Loucy (cell line): ENCODE measurements around the gene KCNN3.
A peak's percentile ranks its signal among the peaks of the same experiment; 100 is the strongest.

Experiments
- H2AFZ ChIP-seq: fragments of 200-600 bp; sonication (generic); 2 replicates; pipeline ENCODE4 v1.6.0; 2016; ENCODE audit warnings: antibody characterized with exemption, mild to moderate bottlenecking, low read length, moderate library complexity
- H3F3A ChIP-seq: fragments of 200-600 bp; 2 replicates; pipeline ENCODE4 v1.6.0; 2016; ENCODE audit warnings: antibody characterized with exemption, low read depth, mild to moderate bottlenecking
- H3K27me3 ChIP-seq: fragments of 200-600 bp; sonication (generic); 2 replicates; pipeline ENCODE4 v1.6.1; 2014; ENCODE audit warnings: low read length, mild to moderate bottlenecking; ENCODE audit not compliant: insufficient read depth, poor library complexity, severe bottlenecking
- H3K36me3 ChIP-seq: fragments of 200-600 bp; sonication (generic); 2 replicates; pipeline ENCODE4 v1.6.1; 2016; ENCODE audit warnings: low read length; ENCODE audit not compliant: insufficient read depth
- H3K4me1 ChIP-seq: fragments of 200-600 bp; sonication (generic); 2 replicates; pipeline ENCODE4 v1.5.1; 2014; ENCODE audit warnings: low read length, mild to moderate bottlenecking; ENCODE audit not compliant: insufficient read depth, poor library complexity, severe bottlenecking
- H3K4me2 ChIP-seq: fragments of 200-600 bp; sonication (generic); 2 replicates; pipeline ENCODE4 v1.6.0; 2014; ENCODE audit warnings: antibody characterized with exemption, low read length, low read depth, mild to moderate bottlenecking; ENCODE audit not compliant: poor library complexity, severe bottlenecking
- H3K4me3 ChIP-seq: fragments of 200-600 bp; sonication (generic); 2 replicates; pipeline ENCODE4 v1.5.1; 2014; ENCODE audit warnings: low read length, mild to moderate bottlenecking, mixed read lengths; ENCODE audit not compliant: poor library complexity, severe bottlenecking
- H3K79me2 ChIP-seq: fragments of 200-600 bp; sonication (generic); 2 replicates; pipeline ENCODE4 v1.6.1; 2014; ENCODE audit warnings: low read length; ENCODE audit not compliant: insufficient read depth
- H3K9ac ChIP-seq: fragments of 200-600 bp; sonication (generic); 2 replicates; pipeline ENCODE4 v1.6.0; 2014; ENCODE audit warnings: mild to moderate bottlenecking, low read depth, low read length, moderate library complexity; ENCODE audit not compliant: poor library complexity, severe bottlenecking
- H3K9me2 ChIP-seq: fragments of 200-600 bp; sonication (generic); replicated peaks from 2 replicates; pipeline ENCODE4 v1.6.1; 2016; ENCODE audit warnings: low read depth, low read length, mixed read lengths
- H3K9me3 ChIP-seq: fragments of 200-600 bp; sonication (generic); 2 replicates; pipeline ENCODE4 v1.6.1; 2014; ENCODE audit warnings: mild to moderate bottlenecking, antibody characterized with exemption, low read length, low read depth; ENCODE audit not compliant: insufficient read depth
- H4K20me1 ChIP-seq: fragments of 200-600 bp; sonication (generic); 2 replicates; pipeline ENCODE4 v1.6.0; 2014; ENCODE audit warnings: antibody characterized with exemption, low read length, mild to moderate bottlenecking; ENCODE audit not compliant: insufficient read depth, poor library complexity, severe bottlenecking
- CTCF ChIP-seq: fragments of 200-600 bp; sonication (generic); conservative IDR thresholded peaks from 2 replicates; pipeline ENCODE4 v1.5.1; 2014; ENCODE audit warnings: mild to moderate bottlenecking, antibody characterized with exemption, low read length
- EZH2phosphoT487 ChIP-seq: fragments of 200-600 bp; IDR thresholded peaks from 2 replicates; pipeline ENCODE4 v1.6.1; 2018; ENCODE audit warnings: antibody characterized with exemption, mild to moderate bottlenecking, moderate library complexity, borderline replicate concordance

The KCNN3 gene

DNA sequence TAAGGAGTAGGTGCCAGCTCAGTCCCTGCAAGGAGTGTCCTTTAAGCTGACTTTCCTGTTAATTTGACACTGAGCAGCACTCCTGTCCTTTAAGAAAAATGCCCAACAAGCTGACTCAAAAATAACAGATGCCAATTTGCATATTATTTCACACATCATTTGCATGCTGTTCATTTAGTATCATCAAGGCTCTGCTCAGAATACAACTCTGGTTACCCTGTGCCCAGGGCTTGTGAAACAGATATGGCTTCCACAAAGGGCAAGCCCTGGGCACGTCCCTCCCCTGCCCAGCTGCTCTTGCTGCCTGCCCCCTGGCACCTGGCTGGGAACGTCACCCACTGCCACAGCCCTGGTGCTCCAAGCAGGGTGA lies 10.3 kb downstream of the KCNN3 start:
- H3K9me3 ChIP-seq = no peaks in the 10 kb centered on the region
- H2AFZ ChIP-seq = no peak overlapping the region
- peak overlapping the region; percentile 43 for H3K9ac ChIP-seq
- no peaks in the 10 kb centered on the region for H3F3A ChIP-seq
- H3K79me2 ChIP-seq = no peaks in the 10 kb centered on the region
- H3K4me2 ChIP-seq = no peak overlapping the region
- no peak for TF ChIP-seq EZH2phosphoT487
- no peak for TF ChIP-seq CTCF
- H3K9me2 ChIP-seq = no peaks in the 10 kb centered on the region
- no peaks in the 10 kb centered on the region for H3K36me3 ChIP-seq
- H3K4me1 ChIP-seq = peaks cover 19% of the 10 kb centered on the region
- no peak overlapping the region for H3K4me3 ChIP-seq
- no peaks in the 10 kb centered on the region for H4K20me1 ChIP-seq
- no peaks in the 10 kb centered on the region for H3K27me3 ChIP-seq

GRCh38 chr1:154859151-154859785 lies 10.8 kb downstream of the KCNN3 start:
- TF ChIP-seq CTCF (no peak), EZH2phosphoT487 (no peak)
- no peak overlapping the region for H3K4me3 ChIP-seq
- no peaks in the 10 kb centered on the region for H3K9me2 ChIP-seq
- H2AFZ ChIP-seq = no peak overlapping the region
- no peaks in the 10 kb centered on the region for H3K36me3 ChIP-seq
- no peaks in the 10 kb centered on the region for H4K20me1 ChIP-seq
- peak overlapping the region; percentile 43 for H3K9ac ChIP-seq
- H3K79me2 ChIP-seq = no peaks in the 10 kb centered on the region
- peaks cover 14% of the 10 kb centered on the region for H3K4me1 ChIP-seq
- no peaks in the 10 kb centered on the region for H3K9me3 ChIP-seq
- H3K27me3 ChIP-seq = no peaks in the 10 kb centered on the region
- no peak overlapping the region for H3K4me2 ChIP-seq
- no peaks in the 10 kb centered on the region for H3F3A ChIP-seq

DNA sequence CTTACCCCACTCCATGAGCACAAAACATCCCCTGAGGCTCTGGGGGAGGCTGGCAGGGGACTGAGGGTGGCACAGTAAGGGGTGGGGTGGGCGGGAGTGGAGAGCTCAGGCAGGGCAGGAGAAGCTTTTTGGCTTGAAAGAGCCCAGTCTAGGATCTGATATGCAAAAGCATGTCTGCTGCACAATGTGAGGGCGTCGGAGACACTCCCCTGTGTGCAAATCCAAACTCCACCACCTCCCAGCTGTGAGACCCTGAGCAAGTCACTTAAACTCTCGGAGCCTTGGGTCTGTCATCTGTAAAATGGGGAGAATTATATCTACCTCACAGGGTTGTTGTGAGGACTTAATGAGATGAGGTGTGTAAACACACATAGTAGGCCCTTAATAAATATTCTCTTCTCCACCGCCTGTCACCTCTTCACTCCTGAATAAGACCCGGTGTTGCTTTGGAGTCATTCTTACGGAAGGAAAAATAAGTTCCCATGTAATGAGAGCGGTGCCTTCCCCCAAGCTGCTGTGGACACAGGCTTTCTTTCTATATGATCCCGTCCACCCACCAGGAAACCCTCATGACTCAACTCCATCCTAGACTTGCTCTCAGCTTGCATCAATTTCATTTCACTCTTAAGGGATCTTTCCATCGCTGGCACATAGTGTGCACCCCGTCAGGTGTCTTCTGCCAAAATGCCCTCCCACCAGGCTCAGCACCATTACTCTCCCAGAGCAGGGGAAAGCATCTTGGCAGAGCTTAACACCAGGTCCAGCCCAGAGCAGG lies 12.5 kb downstream of the KCNN3 start:
- Histone ChIP-seq H3K27me3 (no peaks in the 10 kb centered on the region), H3K36me3 (no peaks in the 10 kb centered on the region), H3K9ac (no peak overlapping the region), H3K9me3 (no peaks in the 10 kb centered on the region), H3K4me1 (peaks cover 8% of the 10 kb centered on the region), H3K4me2 (no peak overlapping the region), H3K4me3 (no peak overlapping the region), H2AFZ (no peak overlapping the region), H4K20me1 (no peaks in the 10 kb centered on the region), H3F3A (no peaks in the 10 kb centered on the region), H3K79me2 (no peaks in the 10 kb centered on the region), H3K9me2 (no peaks in the 10 kb centered on the region)
- TF ChIP-seq CTCF (no peak), EZH2phosphoT487 (no peak)
